HG03135 (cell line): ENCODE measurements around the gene SEBOX.

Source experiments
- ATAC-seq: cut with Tn5 transposase; IDR thresholded peaks from one replicate; pipeline ENCODE4 v1.9.1; 2021; ENCODE audit warnings: mild to moderate bottlenecking, moderate library complexity; ENCODE audit not compliant: unreplicated experiment

SEBOX gene

GRCh38 chr17:28369684-28370034 is 4.7 kb upstream of the SEBOX start:
- no peak for ATAC-seq

- ATAC-seq = no peak
These were observed 4.1 kb upstream of the SEBOX start for GRCh38 chr17:28368915-28369683.

- no peak for ATAC-seq
These were observed 3.4 kb upstream of the SEBOX start for GRCh38 chr17:28368306-28368831.

GRCh38 chr17:28367641-28368305 is 2.8 kb upstream of the SEBOX start:
- no peak for ATAC-seq

- ATAC-seq = no peak
These were observed 1.6 kb upstream of the SEBOX start for GRCh38 chr17:28366605-28367004.

GRCh38 chr17:28365487-28365886 is 488 bp upstream of the SEBOX start:
- no peak for ATAC-seq

- ATAC-seq = no peak
These were observed 986 bp downstream of the SEBOX start for GRCh38 chr17:28363776-28364650.

- no peak for ATAC-seq
These were observed 1.8 kb downstream of the SEBOX start for GRCh38 chr17:28363186-28363585.

GRCh38 chr17:28357901-28358197 is 7.2 kb downstream of the SEBOX start:
- ATAC-seq = no peak

GRCh38 chr17:28357061-28357900 is 7.7 kb downstream of the SEBOX start, which contains the start of gene POLDIP2:
Gene POLDIP2 (minus strand): TSS chr17:28357527. CDS start chr17:28357448, 79 bp downstream.
- ATAC-seq = peak; percentile 92

GRCh38 chr17:28350271-28350670 is 14.7 kb downstream of the SEBOX start:
- no peak for ATAC-seq

- ATAC-seq = no peak
These were observed 16.0 kb downstream of the SEBOX start for GRCh38 chr17:28348979-28349378.

- no peak for ATAC-seq
These were observed 17.6 kb downstream of the SEBOX start for GRCh38 chr17:28347261-28347891.

GRCh38 chr17:28346746-28347246 is 18.2 kb downstream of the SEBOX start:
- ATAC-seq = no peak

GRCh38 chr17:28346199-28346580 is 18.8 kb downstream of the SEBOX start:
- no peak for ATAC-seq

- ATAC-seq = no peak
These were observed 19.4 kb downstream of the SEBOX start for GRCh38 chr17:28345419-28346198.

- no peak for ATAC-seq
These were observed 20.5 kb downstream of the SEBOX start for GRCh38 chr17:28344435-28344901.

- ATAC-seq = no peak
These were observed 21.0 kb downstream of the SEBOX start for GRCh38 chr17:28344011-28344410.

GRCh38 chr17:28343491-28343932 is 21.5 kb downstream of the SEBOX start:
- ATAC-seq = no peak
